Mesendoderm (in vitro differentiated cells): ENCODE measurements around the gene DCBLD1. TPM values are rescaled to one million over a fixed set of nuclear protein-coding genes. Genes with fewer than 3 reads are reported as not detected.
"Not testable (repeated sequence)": the region's sequence is repeated elsewhere in the genome, so short reads cannot be mapped to it uniquely, and the experiment has no call there.

Experiments
- DNase-seq: peaks from one replicate; pipeline ENCODE4 v3.0.0; 2013
- H2AK5ac ChIP-seq: 2 replicates; pipeline ENCODE4 v1.6.1; 2013; ENCODE audit warnings: low read length, inconsistent platforms
- H2BK120ac ChIP-seq: 2 replicates; pipeline ENCODE4 v1.6.1; 2013; ENCODE audit warnings: low read depth, mild to moderate bottlenecking, low read length, moderate library complexity, mixed read lengths
- H2BK15ac ChIP-seq: replicated peaks from 2 replicates; pipeline ENCODE4 v1.6.1; 2013; ENCODE audit warnings: low read depth, mild to moderate bottlenecking, moderate library complexity
- H2BK5ac ChIP-seq: 2 replicates; pipeline ENCODE4 v1.6.1; 2013; ENCODE audit warnings: low read length, inconsistent platforms
- H3K18ac ChIP-seq: 2 replicates; pipeline ENCODE4 v1.6.1; 2013; ENCODE audit warnings: mild to moderate bottlenecking, low read length, mixed read lengths
- H3K23ac ChIP-seq: one replicate; pipeline ENCODE4 v1.6.1; 2013; ENCODE audit warnings: low read length
- H3K27ac ChIP-seq: 2 replicates; pipeline ENCODE4 v1.5.1; 2013; ENCODE audit warnings: low read depth, mild to moderate bottlenecking, inconsistent platforms, low read length, moderate library complexity
- H3K27me3 ChIP-seq: 2 replicates; pipeline ENCODE4 v1.6.1; 2013; ENCODE audit warnings: low read length, control low read depth, mild to moderate bottlenecking, inconsistent platforms; ENCODE audit not compliant: insufficient read depth, poor library complexity
- H3K36me3 ChIP-seq: 2 replicates; pipeline ENCODE4 v1.6.1; 2013; ENCODE audit warnings: low read length, inconsistent platforms; ENCODE audit not compliant: control insufficient read depth, insufficient read depth
- H3K4ac ChIP-seq: one replicate; pipeline ENCODE4 v1.6.1; 2013; ENCODE audit warnings: low read depth, mild to moderate bottlenecking, low read length, moderate library complexity
- H3K4me1 ChIP-seq: 2 replicates; pipeline ENCODE4 v1.6.1; 2013; ENCODE audit warnings: low read depth, low read length, inconsistent platforms; ENCODE audit not compliant: control insufficient read depth
- H3K4me2 ChIP-seq: 2 replicates; pipeline ENCODE4 v1.6.1; 2013; ENCODE audit warnings: low read length
- H3K4me3 ChIP-seq: 2 replicates; pipeline ENCODE4 v1.5.1; 2013; ENCODE audit warnings: mild to moderate bottlenecking, low read length
- H3K56ac ChIP-seq: one replicate; pipeline ENCODE4 v1.6.1; 2013; ENCODE audit warnings: low read length
- H3K79me1 ChIP-seq: 2 replicates; pipeline ENCODE4 v1.6.1; 2013; ENCODE audit warnings: low read length, inconsistent platforms
- H3K79me2 ChIP-seq: 2 replicates; pipeline ENCODE4 v1.6.1; 2013; ENCODE audit warnings: mild to moderate bottlenecking, low read length; ENCODE audit not compliant: control insufficient read depth, insufficient read depth
- H3K9ac ChIP-seq: 2 replicates; pipeline ENCODE4 v1.6.1; 2013; ENCODE audit warnings: low read length, inconsistent platforms
- H4K5ac ChIP-seq: one replicate; pipeline ENCODE4 v1.6.1; 2013; ENCODE audit warnings: low read length
- H4K8ac ChIP-seq: one replicate; pipeline ENCODE4 v1.6.1; 2013; ENCODE audit warnings: low read depth, mild to moderate bottlenecking, control low read depth, low read length, moderate library complexity
- WGBS: extraction: QIAGEN DNeasy Blood & Tissue Kit; methylation state at CpG from one replicate; pipeline ENCODE4 v1.1.7; 2013; ENCODE audit warnings: low lambda C conversion rate, missing lambda C conversion rate; ENCODE audit not compliant: insufficient coverage; ENCODE audit errors: extremely low coverage; 5-methylcytosine and 5-hydroxymethylcytosine counted together
- polyA plus RNA-seq, 2 experiments: library from polyadenylated mRNA; stranded (reverse); fragments of 200-250 nt; gene quantifications; one replicate each; pipeline ENCODE4 v1.2.3, GENCODE V29; 2013

Gene DCBLD1
- 9.6 TPM for polyA plus RNA-seq (2013, experiment 1 of 2)
- 9.6 TPM for polyA plus RNA-seq (2013, experiment 2 of 2)

DNA sequence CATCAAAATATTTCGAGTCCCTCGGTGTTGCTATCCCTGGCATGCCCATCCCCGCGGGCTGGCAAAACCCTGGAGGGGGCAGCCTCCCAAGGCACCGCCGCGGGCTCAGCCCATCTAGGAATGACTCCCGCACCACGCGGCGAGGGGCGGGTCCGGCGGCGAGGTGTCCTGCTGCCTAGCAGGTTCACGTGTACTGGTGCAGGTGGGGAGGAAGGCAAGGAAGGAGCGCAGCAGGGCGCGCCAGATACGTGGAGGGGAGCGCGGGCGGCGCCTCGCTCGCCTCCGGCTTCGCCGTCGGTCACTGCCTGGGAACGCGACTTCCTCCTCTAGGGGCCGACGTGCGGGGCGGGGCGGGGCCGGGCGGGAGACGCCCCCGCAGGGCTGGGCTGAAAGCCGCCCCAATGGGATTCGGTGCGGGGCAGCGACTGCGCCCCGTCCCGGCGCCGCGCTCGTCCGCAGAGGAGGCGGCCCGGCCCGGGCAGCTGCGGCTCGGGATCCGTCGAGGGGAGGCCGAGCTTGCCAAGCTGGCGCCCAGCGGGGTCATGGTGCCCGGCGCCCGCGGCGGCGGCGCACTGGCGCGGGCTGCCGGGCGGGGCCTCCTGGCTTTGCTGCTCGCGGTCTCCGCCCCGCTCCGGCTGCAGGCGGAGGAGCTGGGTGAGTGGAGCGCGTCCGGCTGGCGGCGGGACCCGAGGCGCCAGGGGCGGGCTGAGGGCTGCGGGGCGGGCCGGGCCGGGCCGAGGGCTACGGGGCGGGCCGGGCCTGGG is at the start of gene DCBLD1:
Gene DCBLD1, plus strand, starts transcription at position 435 of the 764 bp plus-strand sequence. Its CDS starts 108 bp downstream, at position 543.
- no peaks in the 10 kb centered on the region for H3K27me3 ChIP-seq
- peak within 1 kb of the TSS; percentile 48 for H3K23ac ChIP-seq
- peak within 1 kb of the TSS; percentile 94 for H3K56ac ChIP-seq
- H4K8ac ChIP-seq = no peak within 1 kb of the TSS
- H3K79me1 ChIP-seq = peaks cover 7% of the 10 kb centered on the region
- H3K4me3 ChIP-seq = peak within 1 kb of the TSS; percentile 74
- H3K4me2 ChIP-seq = peak within 1 kb of the TSS; percentile 52
- no peaks in the 10 kb centered on the region for H3K36me3 ChIP-seq
- peak within 1 kb of the TSS; percentile 18 for H3K4ac ChIP-seq
- WGBS = no CpG with 5 or more reads among the region's 96 CpGs
- H2BK5ac ChIP-seq = peak within 1 kb of the TSS; percentile 35
- no peak within 1 kb of the TSS for H2BK120ac ChIP-seq
- peak within 1 kb of the TSS; percentile 72 for H3K27ac ChIP-seq
- no peak within 1 kb of the TSS for H2AK5ac ChIP-seq
- H3K9ac ChIP-seq = peak within 1 kb of the TSS; percentile 86
- H3K4me1 ChIP-seq = peaks cover 5% of the 10 kb centered on the region
- DNase-seq = peak; percentile 89
- peak within 1 kb of the TSS; percentile 33 for H3K18ac ChIP-seq
- H3K79me2 ChIP-seq = peaks cover 3% of the 10 kb centered on the region
- no peak within 1 kb of the TSS for H2BK15ac ChIP-seq
- H4K5ac ChIP-seq = no peak within 1 kb of the TSS

DNA sequence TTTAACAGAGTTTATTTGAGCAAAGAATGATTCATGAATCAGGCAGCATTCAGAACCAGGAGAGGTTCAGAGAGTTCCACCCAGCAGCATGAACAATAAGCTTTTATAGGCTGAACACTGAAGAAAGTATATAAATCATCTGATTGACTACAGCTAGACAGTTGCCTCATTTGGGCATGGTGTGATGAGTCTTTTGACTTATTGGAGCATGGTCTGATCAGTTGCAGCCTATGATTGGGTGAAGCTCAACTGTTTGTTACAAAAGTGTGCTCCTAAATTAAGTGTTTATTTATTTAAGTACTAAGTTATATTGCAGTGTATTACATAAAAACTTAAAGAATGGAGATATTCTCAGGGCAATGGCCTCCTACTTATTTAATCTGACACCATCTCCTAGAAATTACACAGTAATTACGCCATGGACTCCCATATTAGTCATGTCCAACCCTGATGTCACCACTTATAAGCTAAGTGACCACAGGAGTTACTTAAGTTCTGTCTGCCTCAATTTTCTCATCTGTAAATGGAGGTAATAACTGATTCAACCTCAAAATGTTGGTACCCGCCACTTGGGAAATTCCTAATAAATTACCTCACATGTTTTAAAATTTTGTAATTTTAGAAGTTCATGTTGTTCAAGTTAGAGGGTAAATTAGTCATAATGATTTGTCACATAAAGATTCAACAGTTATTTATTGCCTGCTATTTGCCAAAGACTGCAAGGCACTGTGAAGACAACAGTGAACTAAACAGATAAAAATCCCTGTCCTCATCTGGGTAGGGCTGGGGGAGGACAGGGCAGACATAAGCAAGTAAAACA is 41.6 kb upstream of the DCBLD1 start:
- H2BK15ac ChIP-seq = no peak overlapping the region
- no peaks in the 10 kb centered on the region for H3K79me1 ChIP-seq
- no peaks in the 10 kb centered on the region for H3K36me3 ChIP-seq
- no peak overlapping the region for H3K27ac ChIP-seq
- no peak overlapping the region for H2BK5ac ChIP-seq
- no peak overlapping the region for H4K8ac ChIP-seq
- no CpG with 5 or more reads among the region's 2 CpGs for WGBS
- H3K56ac ChIP-seq = no peak overlapping the region
- no peak for DNase-seq
- no peaks in the 10 kb centered on the region for H3K27me3 ChIP-seq
- no peak overlapping the region for H3K4me3 ChIP-seq
- no peak overlapping the region for H3K4me2 ChIP-seq
- no peak overlapping the region for H3K18ac ChIP-seq
- H3K4me1 ChIP-seq = no peaks in the 10 kb centered on the region
- H2BK120ac ChIP-seq = no peak overlapping the region
- no peak overlapping the region for H3K23ac ChIP-seq
- no peak overlapping the region for H4K5ac ChIP-seq
- no peaks in the 10 kb centered on the region for H3K79me2 ChIP-seq
- H3K9ac ChIP-seq = no peak overlapping the region
- H3K4ac ChIP-seq = no peak overlapping the region
- H2AK5ac ChIP-seq = no peak overlapping the region

DNA sequence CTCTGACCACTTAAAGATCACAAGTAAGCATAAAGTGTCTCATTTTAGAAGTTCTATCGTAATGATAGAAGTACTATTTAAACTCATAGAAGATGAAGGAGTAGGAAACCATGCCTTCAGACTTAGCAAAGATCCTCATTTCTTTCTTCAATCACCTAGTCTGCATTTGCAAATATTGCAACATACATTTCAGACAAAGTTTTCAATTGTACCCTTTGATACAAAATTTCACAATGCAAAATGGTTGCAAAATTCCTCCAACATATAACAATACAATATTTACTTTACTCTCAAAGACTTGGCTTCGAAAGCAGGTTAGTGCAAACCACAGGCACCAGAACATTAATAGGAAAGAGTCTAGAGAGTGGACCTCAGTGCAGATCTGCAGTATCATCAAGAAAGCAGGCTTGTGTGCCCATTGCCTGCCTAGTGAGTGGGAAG is 40.6 kb upstream of the DCBLD1 start:
- Histone ChIP-seq H3K79me2 (no peaks in the 10 kb centered on the region), H3K56ac (no peak overlapping the region), H3K9ac (no peak overlapping the region), H3K79me1 (no peaks in the 10 kb centered on the region), H3K23ac (no peak overlapping the region), H3K18ac (no peak overlapping the region), H3K4me1 (no peaks in the 10 kb centered on the region), H3K4ac (no peak overlapping the region), H2BK15ac (no peak overlapping the region), H2BK120ac (no peak overlapping the region), H4K8ac (no peak overlapping the region), H3K27me3 (no peaks in the 10 kb centered on the region), H2BK5ac (no peak overlapping the region), H3K4me3 (no peak overlapping the region), H4K5ac (no peak overlapping the region), H3K27ac (no peak overlapping the region), H3K36me3 (no peaks in the 10 kb centered on the region), H3K4me2 (no peak overlapping the region), H2AK5ac (no peak overlapping the region)
- no peak for DNase-seq
- no CpG with 5 or more reads among the region's 2 CpGs for WGBS

DNA sequence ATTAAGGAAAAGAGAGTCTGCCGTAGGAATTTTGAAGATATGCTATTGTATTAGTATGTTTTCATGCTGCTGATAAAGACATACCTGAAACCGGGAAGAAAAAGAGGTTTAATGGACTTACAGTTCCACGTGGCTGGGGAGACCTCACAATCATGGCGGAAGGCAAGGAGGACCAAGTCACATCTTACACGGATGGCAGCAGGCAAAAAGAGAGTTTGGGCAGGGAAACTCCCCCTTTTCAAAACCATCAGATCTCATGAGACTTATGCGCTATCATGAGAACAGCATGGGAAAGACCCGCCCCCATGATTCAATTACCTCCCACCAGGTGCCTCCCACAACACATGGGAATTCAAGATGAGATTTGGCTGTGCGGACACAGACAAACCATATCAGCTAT is 40.2 kb upstream of the DCBLD1 start:
- H3K36me3 ChIP-seq, H3K79me1 ChIP-seq, H3K4me3 ChIP-seq, H2AK5ac ChIP-seq, H4K8ac ChIP-seq, H3K4ac ChIP-seq, H3K4me1 ChIP-seq, H2BK120ac ChIP-seq, H3K4me2 ChIP-seq, H3K27ac ChIP-seq, H3K56ac ChIP-seq, H3K23ac ChIP-seq, H3K27me3 ChIP-seq, DNase-seq, H4K5ac ChIP-seq, H3K9ac ChIP-seq, H3K18ac ChIP-seq, H3K79me2 ChIP-seq, H2BK15ac ChIP-seq, H2BK5ac ChIP-seq: not testable (repeated sequence)
- no CpG with 5 or more reads among the region's 8 CpGs for WGBS

DNA sequence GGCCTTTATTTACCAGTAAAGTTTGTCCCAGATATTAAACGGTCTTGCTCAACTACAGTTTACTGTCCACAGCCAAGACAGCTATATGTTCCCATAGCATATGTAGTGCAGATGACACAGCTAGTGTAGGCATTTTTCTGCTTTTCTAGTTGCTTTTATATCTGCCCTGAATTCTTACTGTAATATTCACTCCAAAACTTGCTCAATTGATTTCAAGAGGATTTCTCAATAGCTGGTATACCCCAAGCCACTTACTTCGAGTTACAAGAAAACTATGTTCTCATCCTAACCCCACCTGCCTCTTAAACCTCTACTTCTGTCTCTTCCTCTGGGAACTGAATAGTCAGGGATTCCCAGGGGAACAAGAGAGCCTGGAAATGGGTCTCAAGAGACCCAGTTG is 37.9 kb upstream of the DCBLD1 start:
- no peaks in the 10 kb centered on the region for H3K4me1 ChIP-seq
- no peak overlapping the region for H4K8ac ChIP-seq

More for the DNA sequence above, 37.9 kb upstream of the DCBLD1 start:
- Histone ChIP-seq H2AK5ac (no peak overlapping the region), H3K36me3 (no peaks in the 10 kb centered on the region), H2BK5ac (no peak overlapping the region), H3K9ac (no peak overlapping the region), H3K18ac (no peak overlapping the region), H3K27ac (no peak overlapping the region), H3K79me2 (no peaks in the 10 kb centered on the region), H2BK120ac (no peak overlapping the region), H3K56ac (no peak overlapping the region), H3K4me3 (no peak overlapping the region), H2BK15ac (no peak overlapping the region), H3K23ac (no peak overlapping the region), H3K27me3 (no peaks in the 10 kb centered on the region), H4K5ac (no peak overlapping the region), H3K4me2 (no peak overlapping the region), H3K4ac (no peak overlapping the region), H3K79me1 (no peaks in the 10 kb centered on the region)
- WGBS = no CpG with 5 or more reads among the region's 2 CpGs
- DNase-seq = no peak
